HG03064 (cell line): ENCODE results near the gene SOWAHC.
"Not testable (repeated sequence)": the region's sequence is repeated elsewhere in the genome, so short reads cannot be mapped to it uniquely, and the experiment has no call there.

Experiments
- ATAC-seq: cut with Tn5 transposase; IDR thresholded peaks from one replicate; pipeline ENCODE4 v1.9.1; 2021; ENCODE audit warnings: low read depth; ENCODE audit not compliant: unreplicated experiment

Gene SOWAHC

GRCh38 chr2:109613922-109614714 lies at the start of gene SOWAHC, which contains the start of gene SEPTIN10:
Gene SOWAHC (plus strand): TSS chr2:109614364. CDS start chr2:109614490, 126 bp downstream.
Gene SEPTIN10 (minus strand): TSS chr2:109613966. CDS start chr2:109613827, 139 bp downstream.
- peak; percentile 76 for ATAC-seq

GRCh38 chr2:109575373-109575772 lies 38.8 kb upstream of the SOWAHC start:
- ATAC-seq = no peak

- ATAC-seq = not testable (repeated sequence)
These were observed 36.5 kb upstream of the SOWAHC start for GRCh38 chr2:109577630-109578029.

- no peak for ATAC-seq
These were observed 31.0 kb upstream of the SOWAHC start for GRCh38 chr2:109582928-109583895.

- no peak for ATAC-seq
These were observed 27.5 kb upstream of the SOWAHC start for GRCh38 chr2:109586687-109587086.

- no peak for ATAC-seq
These were observed 23.0 kb upstream of the SOWAHC start for GRCh38 chr2:109591206-109591605.

GRCh38 chr2:109592905-109593304 lies 21.3 kb upstream of the SOWAHC start:
- ATAC-seq = no peak

GRCh38 chr2:109594246-109594885 lies 19.8 kb upstream of the SOWAHC start:
- ATAC-seq = no peak

- ATAC-seq = no peak
These were observed 18.5 kb upstream of the SOWAHC start for GRCh38 chr2:109595644-109596043.

- no peak for ATAC-seq
These were observed 16.9 kb upstream of the SOWAHC start for GRCh38 chr2:109597283-109597682.

GRCh38 chr2:109601783-109602182 lies 12.4 kb upstream of the SOWAHC start:
- ATAC-seq = no peak

GRCh38 chr2:109602617-109603188 lies 11.5 kb upstream of the SOWAHC start:
- no peak for ATAC-seq

GRCh38 chr2:109604597-109604996 lies 9.6 kb upstream of the SOWAHC start:
- ATAC-seq = no peak

- ATAC-seq = no peak
These were observed 6.4 kb upstream of the SOWAHC start for GRCh38 chr2:109607766-109608165.

- ATAC-seq = no peak
These were observed 4.7 kb upstream of the SOWAHC start for GRCh38 chr2:109609352-109610024.

- ATAC-seq = no peak
These were observed 2.6 kb upstream of the SOWAHC start for GRCh38 chr2:109611467-109612095.

GRCh38 chr2:109613081-109613921 lies 863 bp upstream of the SOWAHC start:
- ATAC-seq = peak; percentile 20
